KMS-11 (cell line): Measurements from ENCODE around the gene TEX30.

Experiments
- H2AFZ ChIP-seq: fragments of 200-600 bp; sonication (generic); 2 replicates; pipeline ENCODE4 v1.6.1; 2016; ENCODE audit warnings: antibody characterized with exemption, mixed run types, low read depth
- H3K27ac ChIP-seq: fragments of 200-600 bp; sonication (generic); 2 replicates; pipeline ENCODE4 v1.6.1; 2016; ENCODE audit warnings: mild to moderate bottlenecking, mixed run types
- H3K27me3 ChIP-seq: fragments of 200-600 bp; sonication (generic); 2 replicates; pipeline ENCODE4 v1.6.1; 2017; ENCODE audit warnings: mild to moderate bottlenecking, low read depth, mixed run types, moderate library complexity; ENCODE audit not compliant: insufficient read depth
- H3K36me3 ChIP-seq: fragments of 200-600 bp; sonication (generic); 2 replicates; pipeline ENCODE4 v1.6.1; 2017; ENCODE audit warnings: mild to moderate bottlenecking, mixed run types; ENCODE audit not compliant: insufficient read depth
- H3K4me1 ChIP-seq: fragments of 200-600 bp; sonication (generic); 2 replicates; pipeline ENCODE4 v1.6.1; 2016; ENCODE audit warnings: mild to moderate bottlenecking, low read depth, mixed run types; ENCODE audit not compliant: poor library complexity, severe bottlenecking
- H3K4me2 ChIP-seq: fragments of 200-600 bp; sonication (generic); 2 replicates; pipeline ENCODE4 v1.7.0; 2016; ENCODE audit warnings: mild to moderate bottlenecking, mixed run types
- H3K4me3 ChIP-seq: fragments of 200-600 bp; sonication (generic); IDR thresholded peaks from 2 replicates; pipeline ENCODE4 v1.6.1; 2017; ENCODE audit warnings: low read depth, low read length, mixed read lengths; ENCODE audit not compliant: insufficient read depth
- H3K79me2 ChIP-seq: fragments of 200-600 bp; sonication (generic); 2 replicates; pipeline ENCODE4 v1.6.1; 2016; ENCODE audit warnings: low read depth, mixed run types; ENCODE audit not compliant: insufficient read depth
- H3K9ac ChIP-seq: fragments of 200-600 bp; sonication (generic); 2 replicates; pipeline ENCODE4 v1.6.1; 2016; ENCODE audit warnings: mild to moderate bottlenecking, mixed run types
- H4K20me1 ChIP-seq: fragments of 200-600 bp; sonication (generic); 2 replicates; pipeline ENCODE4 v1.6.1; 2016; ENCODE audit warnings: mild to moderate bottlenecking, mixed run types; ENCODE audit not compliant: insufficient read depth
- CTCF ChIP-seq: fragments of 200-600 bp; sonication (generic); conservative IDR thresholded peaks from 2 replicates; pipeline ENCODE4 v1.6.1; 2017; ENCODE audit warnings: low read depth, mild to moderate bottlenecking, antibody characterized with exemption, low read length, moderate library complexity, mixed read lengths

The TEX30 gene

GRCh38 chr13:102807699-102808098 lies 34.1 kb upstream of the TEX30 start:
- no peak for TF ChIP-seq CTCF
- no peaks in the 10 kb centered on the region for H3K79me2 ChIP-seq
- no peak overlapping the region for H3K4me3 ChIP-seq
- H3K27me3 ChIP-seq = no peaks in the 10 kb centered on the region
- H3K9ac ChIP-seq = no peak overlapping the region
- no peaks in the 10 kb centered on the region for H3K4me1 ChIP-seq
- H4K20me1 ChIP-seq = no peaks in the 10 kb centered on the region
- no peak overlapping the region for H3K27ac ChIP-seq
- no peaks in the 10 kb centered on the region for H3K36me3 ChIP-seq
- no peak overlapping the region for H3K4me2 ChIP-seq
- no peak overlapping the region for H2AFZ ChIP-seq

- no peak overlapping the region for H3K9ac ChIP-seq
- no peaks in the 10 kb centered on the region for H3K36me3 ChIP-seq
- no peak overlapping the region for H2AFZ ChIP-seq
- H3K4me3 ChIP-seq = no peak overlapping the region
- no peaks in the 10 kb centered on the region for H3K4me1 ChIP-seq
- H3K4me2 ChIP-seq = no peak overlapping the region
- no peak overlapping the region for H3K27ac ChIP-seq
- no peaks in the 10 kb centered on the region for H3K79me2 ChIP-seq
- no peaks in the 10 kb centered on the region for H4K20me1 ChIP-seq
- no peaks in the 10 kb centered on the region for H3K27me3 ChIP-seq
- no peak for TF ChIP-seq CTCF
Observed at GRCh38 chr13:102805680-102806079, 32.1 kb upstream of the TEX30 start.

GRCh38 chr13:102800145-102801041 lies 26.8 kb upstream of the TEX30 start:
- Histone ChIP-seq H3K27me3 (no peaks in the 10 kb centered on the region), H2AFZ (no peak overlapping the region), H4K20me1 (no peaks in the 10 kb centered on the region), H3K9ac (no peak overlapping the region), H3K79me2 (no peaks in the 10 kb centered on the region), H3K4me3 (no peak overlapping the region), H3K36me3 (no peaks in the 10 kb centered on the region), H3K4me1 (no peaks in the 10 kb centered on the region), H3K4me2 (no peak overlapping the region), H3K27ac (no peak overlapping the region)
- no peak for TF ChIP-seq CTCF

GRCh38 chr13:102799426-102800144 lies 26.0 kb upstream of the TEX30 start:
- Histone ChIP-seq H3K4me3 (no peak overlapping the region), H4K20me1 (no peaks in the 10 kb centered on the region), H3K27me3 (no peaks in the 10 kb centered on the region), H3K4me2 (no peak overlapping the region), H3K36me3 (no peaks in the 10 kb centered on the region), H3K4me1 (no peaks in the 10 kb centered on the region), H2AFZ (no peak overlapping the region), H3K27ac (no peak overlapping the region), H3K9ac (no peak overlapping the region), H3K79me2 (no peaks in the 10 kb centered on the region)
- TF ChIP-seq CTCF = no peak
